Measurements from ENCODE around the gene SIT1.
A peak's percentile ranks its signal among the peaks of the same experiment; 100 is the strongest.

Gene SIT1, protein sequence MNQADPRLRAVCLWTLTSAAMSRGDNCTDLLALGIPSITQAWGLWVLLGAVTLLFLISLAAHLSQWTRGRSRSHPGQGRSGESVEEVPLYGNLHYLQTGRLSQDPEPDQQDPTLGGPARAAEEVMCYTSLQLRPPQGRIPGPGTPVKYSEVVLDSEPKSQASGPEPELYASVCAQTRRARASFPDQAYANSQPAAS

DNA sequence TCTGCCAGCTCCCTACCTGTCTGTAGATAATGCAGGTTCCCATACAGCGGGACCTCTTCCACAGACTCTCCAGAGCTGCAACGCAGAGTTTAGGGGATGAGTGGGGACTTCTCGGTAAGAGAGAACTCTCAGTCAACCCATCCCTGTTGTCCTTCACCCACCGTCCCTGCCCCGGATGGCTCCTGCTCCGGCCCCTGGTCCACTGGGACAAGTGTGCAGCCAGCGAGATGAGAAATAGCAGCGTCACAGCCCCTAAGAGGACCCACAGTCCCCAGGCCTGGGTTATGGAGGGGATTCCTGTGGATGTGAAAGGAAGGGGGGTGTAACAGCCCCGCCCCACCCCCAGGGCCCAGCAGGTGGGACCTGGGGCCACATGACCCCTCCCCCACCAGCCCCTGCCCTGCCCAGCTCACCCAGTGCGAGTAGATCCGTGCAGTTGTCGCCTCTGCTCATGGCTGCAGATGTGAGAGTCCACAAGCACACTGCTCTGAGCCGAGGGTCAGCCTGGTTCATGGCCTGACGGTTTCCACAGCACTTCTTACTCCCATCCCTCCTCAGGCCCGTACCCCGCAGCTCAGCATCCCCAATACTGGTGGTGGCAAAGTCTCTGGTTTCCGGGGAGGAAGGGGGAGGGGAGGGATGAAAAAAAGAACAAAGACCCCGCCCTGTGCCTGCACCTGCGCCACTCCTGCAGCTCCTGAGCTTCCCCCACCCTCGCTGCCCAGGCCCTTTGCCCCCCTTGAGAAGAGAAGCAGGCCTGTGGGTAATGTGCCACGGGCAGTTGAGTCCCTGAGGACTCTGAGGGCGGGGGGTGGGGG lies at the start of gene SIT1:
TSS of gene SIT1 (minus strand) at position 591 of the 818 bp plus-strand sequence. CDS start at position 513, 78 bp downstream.
- H3K4me3 ChIP-seq (replicated peaks; ENCODE audit: low read depth, low read length), result no peak within 1 kb of the TSS
- no peak for DNase-seq (ENCODE audit: low read depth)
- TF ChIP-seq, protein P1, sequence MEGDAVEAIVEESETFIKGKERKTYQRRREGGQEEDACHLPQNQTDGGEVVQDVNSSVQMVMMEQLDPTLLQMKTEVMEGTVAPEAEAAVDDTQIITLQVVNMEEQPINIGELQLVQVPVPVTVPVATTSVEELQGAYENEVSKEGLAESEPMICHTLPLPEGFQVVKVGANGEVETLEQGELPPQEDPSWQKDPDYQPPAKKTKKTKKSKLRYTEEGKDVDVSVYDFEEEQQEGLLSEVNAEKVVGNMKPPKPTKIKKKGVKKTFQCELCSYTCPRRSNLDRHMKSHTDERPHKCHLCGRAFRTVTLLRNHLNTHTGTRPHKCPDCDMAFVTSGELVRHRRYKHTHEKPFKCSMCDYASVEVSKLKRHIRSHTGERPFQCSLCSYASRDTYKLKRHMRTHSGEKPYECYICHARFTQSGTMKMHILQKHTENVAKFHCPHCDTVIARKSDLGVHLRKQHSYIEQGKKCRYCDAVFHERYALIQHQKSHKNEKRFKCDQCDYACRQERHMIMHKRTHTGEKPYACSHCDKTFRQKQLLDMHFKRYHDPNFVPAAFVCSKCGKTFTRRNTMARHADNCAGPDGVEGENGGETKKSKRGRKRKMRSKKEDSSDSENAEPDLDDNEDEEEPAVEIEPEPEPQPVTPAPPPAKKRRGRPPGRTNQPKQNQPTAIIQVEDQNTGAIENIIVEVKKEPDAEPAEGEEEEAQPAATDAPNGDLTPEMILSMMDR (IDR thresholded peaks at IDR 0.05; ENCODE audit: low read length, missing control alignments), result no peak

DNA sequence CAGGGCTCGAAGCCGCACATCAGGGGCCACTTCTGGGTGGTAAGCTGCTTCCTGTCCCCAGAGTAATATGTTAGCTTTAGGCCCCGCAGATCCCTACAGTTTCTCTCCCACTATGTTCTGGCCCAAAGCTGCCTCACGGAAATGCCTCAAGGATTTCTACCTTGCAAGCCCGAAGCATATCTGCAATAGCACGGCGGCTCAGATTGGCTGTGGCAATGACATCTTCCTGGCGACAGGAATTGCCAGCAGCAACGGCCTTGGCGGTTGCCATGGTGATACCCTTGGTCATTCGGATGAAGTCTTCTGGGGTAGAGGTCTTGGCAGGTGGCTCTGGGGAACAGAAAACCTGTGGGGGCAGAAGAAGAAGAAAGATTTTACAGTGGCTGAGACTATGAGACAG lies 49.3 kb upstream of the SIT1 start:
- no peak for DNase-seq (ENCODE audit: low read depth)
- H3K4me3 ChIP-seq (replicated peaks; ENCODE audit: low read depth, low read length), result no peak overlapping the region
- TF ChIP-seq, protein P1 (IDR thresholded peaks at IDR 0.05; ENCODE audit: low read length, missing control alignments), result no peak

DNA sequence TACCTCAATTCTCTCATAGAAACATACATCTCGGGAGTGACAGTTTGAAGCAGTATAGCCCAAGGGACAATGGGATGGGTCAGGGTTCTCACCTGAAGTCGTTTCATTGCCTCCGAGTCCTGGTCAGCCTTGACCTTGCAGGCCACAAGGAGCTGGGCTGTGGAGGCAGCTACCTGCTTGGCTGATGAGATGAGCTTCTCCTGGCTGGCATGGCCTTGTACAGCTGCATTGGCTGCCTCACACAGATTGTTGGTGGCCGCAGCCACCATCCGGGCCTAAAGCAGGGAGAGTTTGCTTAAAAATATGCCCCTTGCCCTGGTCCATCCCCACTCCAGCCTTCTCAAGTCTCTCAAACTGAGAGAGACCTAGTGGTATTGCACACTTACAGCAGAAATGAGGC lies 47.5 kb upstream of the SIT1 start:
- TF ChIP-seq, protein P1 (IDR thresholded peaks at IDR 0.05; ENCODE audit: low read length, missing control alignments), result no peak
- no peak overlapping the region for H3K4me3 ChIP-seq (replicated peaks; ENCODE audit: low read depth, low read length)
- DNase-seq (ENCODE audit: low read depth), result no peak

DNA sequence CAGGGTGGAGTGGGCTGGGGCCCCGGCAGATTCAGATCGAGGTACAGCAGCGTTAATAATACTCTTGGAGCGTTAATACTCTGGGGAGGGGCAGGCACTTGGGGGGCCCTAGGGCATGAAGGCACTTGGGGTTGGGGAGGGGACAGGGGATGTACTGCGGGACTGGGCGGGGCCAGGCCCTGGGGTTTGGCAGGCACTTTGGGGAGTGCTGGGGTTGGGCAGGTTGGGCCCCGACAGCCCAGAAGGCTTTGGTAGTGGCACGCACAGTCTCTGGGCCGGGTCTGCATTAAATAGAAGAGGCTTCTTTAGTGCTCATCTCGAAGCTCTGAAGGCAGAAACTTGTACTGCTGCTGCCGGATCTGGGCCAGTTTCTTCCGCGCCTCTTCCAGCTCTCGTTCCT lies 46.8 kb upstream of the SIT1 start:
- no peak for DNase-seq (ENCODE audit: low read depth)
- H3K4me3 ChIP-seq (replicated peaks; ENCODE audit: low read depth, low read length), result no peak overlapping the region
- TF ChIP-seq, protein P1 (IDR thresholded peaks at IDR 0.05; ENCODE audit: low read length, missing control alignments), result no peak

DNA sequence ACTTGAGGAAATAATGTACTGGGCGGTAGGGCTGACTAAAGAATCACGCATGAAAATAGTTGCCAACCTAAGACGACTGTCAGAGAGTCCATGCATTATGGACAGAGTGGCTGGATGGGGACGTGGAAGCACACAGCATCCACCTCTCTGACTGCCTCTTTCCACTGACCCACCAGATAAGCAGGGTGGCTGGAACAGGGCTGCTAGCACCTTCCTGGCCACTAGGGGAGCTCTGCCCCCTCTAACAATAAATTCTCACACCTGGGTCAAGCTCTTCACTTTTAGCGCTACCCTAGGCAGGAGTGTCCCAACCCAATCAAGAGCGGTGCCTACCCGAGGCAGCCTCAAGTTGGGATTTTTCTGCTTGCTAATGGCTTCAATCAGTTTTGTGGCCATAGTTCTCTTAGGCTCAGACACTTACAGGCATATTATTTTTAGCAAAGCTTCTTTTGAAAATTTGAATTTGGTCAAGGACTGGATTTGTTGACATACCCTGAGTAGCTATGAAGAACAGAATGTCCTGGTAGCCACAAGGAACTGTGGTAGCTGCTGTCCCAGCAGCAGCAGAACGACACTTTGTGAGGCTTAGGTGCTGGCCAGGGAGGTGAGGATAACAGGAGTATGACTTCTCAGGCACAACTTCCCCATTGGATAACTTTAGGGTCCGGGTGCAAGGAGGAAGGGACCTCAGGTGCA lies 45.9 kb upstream of the SIT1 start:
- H3K4me3 ChIP-seq (replicated peaks; ENCODE audit: low read depth, low read length), result no peak overlapping the region
- TF ChIP-seq, protein P1 (IDR thresholded peaks at IDR 0.05; ENCODE audit: low read length, missing control alignments), result peak; percentile 93
- peak; percentile 63 for DNase-seq (ENCODE audit: low read depth)

DNA sequence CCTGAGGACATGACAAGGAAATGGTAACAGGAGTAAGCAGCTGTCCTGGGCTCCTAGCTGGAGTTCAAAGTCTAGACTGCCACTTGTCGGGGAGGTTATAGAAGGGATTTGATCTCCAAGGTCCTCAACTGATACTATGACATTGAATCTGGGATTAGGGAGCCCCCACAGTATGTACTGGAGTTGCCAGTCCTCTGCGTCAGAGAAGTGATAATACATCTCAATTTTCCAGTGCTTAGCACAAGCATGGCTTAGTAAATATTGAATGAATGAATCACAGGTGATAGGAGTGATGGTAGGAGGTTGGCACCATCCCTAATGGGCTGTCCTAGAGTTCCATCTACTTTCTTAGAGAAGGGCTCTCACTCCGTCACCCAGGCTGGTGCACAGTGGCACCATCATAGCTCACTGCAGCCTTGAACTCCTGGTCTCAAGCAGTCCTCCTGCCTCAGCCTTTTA lies 45.2 kb upstream of the SIT1 start:
- TF ChIP-seq, protein P1 (IDR thresholded peaks at IDR 0.05; ENCODE audit: low read length, missing control alignments), result no peak
- DNase-seq (ENCODE audit: low read depth), result no peak
- no peak overlapping the region for H3K4me3 ChIP-seq (replicated peaks; ENCODE audit: low read depth, low read length)
